ENCODE data around the gene PGF.

DNA sequence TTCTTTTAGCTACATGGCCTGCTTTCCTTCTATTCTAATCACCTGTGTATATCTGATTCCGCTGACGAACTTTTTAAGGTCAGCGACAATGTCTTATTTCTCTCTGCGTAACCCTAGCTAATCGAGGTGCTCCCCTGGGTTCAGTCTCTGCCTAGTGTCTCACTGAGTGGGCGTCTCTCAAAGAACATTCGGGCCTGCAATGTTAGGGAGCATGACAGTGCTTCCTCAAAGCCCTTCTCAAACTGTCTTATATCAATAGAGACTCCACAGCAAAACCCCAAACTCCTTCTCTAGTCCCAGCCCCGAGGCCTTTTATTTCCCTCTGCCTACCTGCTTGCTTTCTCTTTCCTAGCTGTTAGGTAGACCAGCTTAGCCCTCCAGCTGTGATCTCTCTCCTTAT lies 18.7 kb downstream of the PGF start:
- TF ChIP-seq POLR2AphosphoS5 (IDR thresholded peaks at IDR 0.05; ENCODE audit: insufficient read depth in 1 of 2, low read depth in 1 of 2) (no peak), POLR2A (IDR thresholded peaks at IDR 0.05) (no peak)
- TF ChIP-seq, protein P1, sequence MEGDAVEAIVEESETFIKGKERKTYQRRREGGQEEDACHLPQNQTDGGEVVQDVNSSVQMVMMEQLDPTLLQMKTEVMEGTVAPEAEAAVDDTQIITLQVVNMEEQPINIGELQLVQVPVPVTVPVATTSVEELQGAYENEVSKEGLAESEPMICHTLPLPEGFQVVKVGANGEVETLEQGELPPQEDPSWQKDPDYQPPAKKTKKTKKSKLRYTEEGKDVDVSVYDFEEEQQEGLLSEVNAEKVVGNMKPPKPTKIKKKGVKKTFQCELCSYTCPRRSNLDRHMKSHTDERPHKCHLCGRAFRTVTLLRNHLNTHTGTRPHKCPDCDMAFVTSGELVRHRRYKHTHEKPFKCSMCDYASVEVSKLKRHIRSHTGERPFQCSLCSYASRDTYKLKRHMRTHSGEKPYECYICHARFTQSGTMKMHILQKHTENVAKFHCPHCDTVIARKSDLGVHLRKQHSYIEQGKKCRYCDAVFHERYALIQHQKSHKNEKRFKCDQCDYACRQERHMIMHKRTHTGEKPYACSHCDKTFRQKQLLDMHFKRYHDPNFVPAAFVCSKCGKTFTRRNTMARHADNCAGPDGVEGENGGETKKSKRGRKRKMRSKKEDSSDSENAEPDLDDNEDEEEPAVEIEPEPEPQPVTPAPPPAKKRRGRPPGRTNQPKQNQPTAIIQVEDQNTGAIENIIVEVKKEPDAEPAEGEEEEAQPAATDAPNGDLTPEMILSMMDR (IDR thresholded peaks at IDR 0.05), result no peak

Data from vagina (tissue), 2 donors.